Loucy (cell line): Measurements from ENCODE around the gene COL4A4.

Source experiments
- H2AFZ ChIP-seq: fragments of 200-600 bp; sonication (generic); 2 replicates; pipeline ENCODE4 v1.6.0; 2016; ENCODE audit warnings: antibody characterized with exemption, mild to moderate bottlenecking, low read length, moderate library complexity
- H3F3A ChIP-seq: fragments of 200-600 bp; 2 replicates; pipeline ENCODE4 v1.6.0; 2016; ENCODE audit warnings: antibody characterized with exemption, low read depth, mild to moderate bottlenecking
- H3K27me3 ChIP-seq: fragments of 200-600 bp; sonication (generic); 2 replicates; pipeline ENCODE4 v1.6.1; 2014; ENCODE audit warnings: low read length, mild to moderate bottlenecking; ENCODE audit not compliant: insufficient read depth, poor library complexity, severe bottlenecking
- H3K36me3 ChIP-seq: fragments of 200-600 bp; sonication (generic); 2 replicates; pipeline ENCODE4 v1.6.1; 2016; ENCODE audit warnings: low read length; ENCODE audit not compliant: insufficient read depth
- H3K4me1 ChIP-seq: fragments of 200-600 bp; sonication (generic); 2 replicates; pipeline ENCODE4 v1.5.1; 2014; ENCODE audit warnings: low read length, mild to moderate bottlenecking; ENCODE audit not compliant: insufficient read depth, poor library complexity, severe bottlenecking
- H3K4me2 ChIP-seq: fragments of 200-600 bp; sonication (generic); 2 replicates; pipeline ENCODE4 v1.6.0; 2014; ENCODE audit warnings: antibody characterized with exemption, low read length, low read depth, mild to moderate bottlenecking; ENCODE audit not compliant: poor library complexity, severe bottlenecking
- H3K4me3 ChIP-seq: fragments of 200-600 bp; sonication (generic); 2 replicates; pipeline ENCODE4 v1.5.1; 2014; ENCODE audit warnings: low read length, mild to moderate bottlenecking, mixed read lengths; ENCODE audit not compliant: poor library complexity, severe bottlenecking
- H3K79me2 ChIP-seq: fragments of 200-600 bp; sonication (generic); 2 replicates; pipeline ENCODE4 v1.6.1; 2014; ENCODE audit warnings: low read length; ENCODE audit not compliant: insufficient read depth
- H3K9ac ChIP-seq: fragments of 200-600 bp; sonication (generic); 2 replicates; pipeline ENCODE4 v1.6.0; 2014; ENCODE audit warnings: mild to moderate bottlenecking, low read depth, low read length, moderate library complexity; ENCODE audit not compliant: poor library complexity, severe bottlenecking
- H3K9me2 ChIP-seq: fragments of 200-600 bp; sonication (generic); replicated peaks from 2 replicates; pipeline ENCODE4 v1.6.1; 2016; ENCODE audit warnings: low read depth, low read length, mixed read lengths
- H3K9me3 ChIP-seq: fragments of 200-600 bp; sonication (generic); 2 replicates; pipeline ENCODE4 v1.6.1; 2014; ENCODE audit warnings: mild to moderate bottlenecking, antibody characterized with exemption, low read length, low read depth; ENCODE audit not compliant: insufficient read depth
- H4K20me1 ChIP-seq: fragments of 200-600 bp; sonication (generic); 2 replicates; pipeline ENCODE4 v1.6.0; 2014; ENCODE audit warnings: antibody characterized with exemption, low read length, mild to moderate bottlenecking; ENCODE audit not compliant: insufficient read depth, poor library complexity, severe bottlenecking
- EZH2phosphoT487 ChIP-seq: fragments of 200-600 bp; IDR thresholded peaks from 2 replicates; pipeline ENCODE4 v1.6.1; 2018; ENCODE audit warnings: antibody characterized with exemption, mild to moderate bottlenecking, moderate library complexity, borderline replicate concordance
- TF ChIP-seq, protein P1 (sequence below): fragments of 200-600 bp; sonication (generic); conservative IDR thresholded peaks from 2 replicates; pipeline ENCODE4 v1.5.1; 2014; ENCODE audit warnings: mild to moderate bottlenecking, antibody characterized with exemption, low read length

Gene COL4A4

DNA sequence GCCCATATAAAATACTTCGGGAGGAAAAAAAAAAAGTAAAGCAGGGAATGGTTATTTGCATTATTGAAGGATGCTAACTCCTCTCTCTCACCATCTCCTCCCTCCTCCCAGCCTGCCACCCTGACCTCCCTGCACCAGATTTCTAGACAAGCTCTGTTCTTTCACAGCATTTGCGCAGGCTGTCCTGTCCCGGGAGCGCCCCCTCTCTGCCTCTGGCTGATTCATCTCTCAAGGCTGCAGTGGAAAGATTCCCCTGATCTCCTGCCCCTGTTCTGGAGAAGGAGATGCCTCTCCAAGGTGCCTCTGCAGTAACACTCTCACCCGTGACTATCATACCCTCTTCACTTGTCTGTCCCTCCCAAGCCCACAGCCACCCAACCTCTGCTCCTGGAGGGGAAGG is 38.5 kb downstream of the COL4A4 start:
- Histone ChIP-seq H3K4me3 (no peak overlapping the region), H3K27me3 (no peaks in the 10 kb centered on the region), H3F3A (no peaks in the 10 kb centered on the region), H2AFZ (no peak overlapping the region), H3K9ac (no peak overlapping the region), H3K4me1 (no peaks in the 10 kb centered on the region), H3K79me2 (no peaks in the 10 kb centered on the region), H3K9me2 (no peaks in the 10 kb centered on the region), H3K4me2 (no peak overlapping the region), H3K9me3 (no peaks in the 10 kb centered on the region), H3K36me3 (no peaks in the 10 kb centered on the region), H4K20me1 (no peaks in the 10 kb centered on the region)
- TF ChIP-seq EZH2phosphoT487 = no peak
- TF ChIP-seq, protein P1, sequence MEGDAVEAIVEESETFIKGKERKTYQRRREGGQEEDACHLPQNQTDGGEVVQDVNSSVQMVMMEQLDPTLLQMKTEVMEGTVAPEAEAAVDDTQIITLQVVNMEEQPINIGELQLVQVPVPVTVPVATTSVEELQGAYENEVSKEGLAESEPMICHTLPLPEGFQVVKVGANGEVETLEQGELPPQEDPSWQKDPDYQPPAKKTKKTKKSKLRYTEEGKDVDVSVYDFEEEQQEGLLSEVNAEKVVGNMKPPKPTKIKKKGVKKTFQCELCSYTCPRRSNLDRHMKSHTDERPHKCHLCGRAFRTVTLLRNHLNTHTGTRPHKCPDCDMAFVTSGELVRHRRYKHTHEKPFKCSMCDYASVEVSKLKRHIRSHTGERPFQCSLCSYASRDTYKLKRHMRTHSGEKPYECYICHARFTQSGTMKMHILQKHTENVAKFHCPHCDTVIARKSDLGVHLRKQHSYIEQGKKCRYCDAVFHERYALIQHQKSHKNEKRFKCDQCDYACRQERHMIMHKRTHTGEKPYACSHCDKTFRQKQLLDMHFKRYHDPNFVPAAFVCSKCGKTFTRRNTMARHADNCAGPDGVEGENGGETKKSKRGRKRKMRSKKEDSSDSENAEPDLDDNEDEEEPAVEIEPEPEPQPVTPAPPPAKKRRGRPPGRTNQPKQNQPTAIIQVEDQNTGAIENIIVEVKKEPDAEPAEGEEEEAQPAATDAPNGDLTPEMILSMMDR = peak; percentile 52

- TF ChIP-seq EZH2phosphoT487 = no peak
- TF ChIP-seq, protein P1 = no peak
- Histone ChIP-seq H3K79me2 (no peaks in the 10 kb centered on the region), H3K9me2 (no peaks in the 10 kb centered on the region), H3K4me3 (no peak overlapping the region), H2AFZ (no peak overlapping the region), H3K4me2 (no peak overlapping the region), H3K4me1 (no peaks in the 10 kb centered on the region), H3K27me3 (no peaks in the 10 kb centered on the region), H4K20me1 (no peaks in the 10 kb centered on the region), H3K36me3 (no peaks in the 10 kb centered on the region), H3F3A (no peaks in the 10 kb centered on the region), H3K9me3 (no peaks in the 10 kb centered on the region), H3K9ac (no peak overlapping the region)
Observed at GRCh38 chr2:227124811-227125210, 39.2 kb downstream of the COL4A4 start.

- no peaks in the 10 kb centered on the region for H4K20me1 ChIP-seq
- H3K36me3 ChIP-seq = no peaks in the 10 kb centered on the region
- no peak overlapping the region for H3K4me3 ChIP-seq
- TF ChIP-seq EZH2phosphoT487 = no peak
- TF ChIP-seq, protein P1 = no peak
- H3K79me2 ChIP-seq = no peaks in the 10 kb centered on the region
- no peaks in the 10 kb centered on the region for H3K4me1 ChIP-seq
- no peaks in the 10 kb centered on the region for H3F3A ChIP-seq
- no peak overlapping the region for H3K9ac ChIP-seq
- no peak overlapping the region for H2AFZ ChIP-seq
- H3K9me2 ChIP-seq = no peaks in the 10 kb centered on the region
- no peak overlapping the region for H3K4me2 ChIP-seq
- H3K27me3 ChIP-seq = no peaks in the 10 kb centered on the region
- H3K9me3 ChIP-seq = no peaks in the 10 kb centered on the region
Observed at GRCh38 chr2:227123697-227124096, 40.3 kb downstream of the COL4A4 start.
